GM10266 (cell line): ENCODE data around the gene SLC12A2.
A peak's percentile ranks its signal among the peaks of the same experiment; 100 is the strongest.

Experiments
- DNase-seq: peaks from one replicate; pipeline ENCODE4 v3.0.0; 2012; ENCODE audit errors: extremely low spot score
- CTCF ChIP-seq: IDR thresholded peaks from 2 replicates; pipeline ENCODE4 v1.5.1; 2012; ENCODE audit warnings: mild to moderate bottlenecking, low read depth; ENCODE audit not compliant: control insufficient read depth, insufficient read depth; ENCODE audit errors: missing control alignments

SLC12A2 gene

GRCh38 chr5:128082551-128083032, 974 bp upstream of the SLC12A2 start:
- TF ChIP-seq CTCF, result no peak
- DNase-seq, result no peak

GRCh38 chr5:128083811-128084227, 253 bp downstream of the SLC12A2 start:
- peak; percentile 86 for DNase-seq
- TF ChIP-seq CTCF, result peak; percentile 51

GRCh38 chr5:128084228-128085167, 932 bp downstream of the SLC12A2 start:
- DNase-seq, result peak; percentile 64
- no peak for TF ChIP-seq CTCF

- DNase-seq, result no peak
- no peak for TF ChIP-seq CTCF
These were observed 1.8 kb downstream of the SLC12A2 start for GRCh38 chr5:128085413-128085812.

- no peak for DNase-seq
- TF ChIP-seq CTCF, result no peak
These were observed 8.0 kb downstream of the SLC12A2 start for GRCh38 chr5:128091579-128091978.

GRCh38 chr5:128092144-128092543, 8.6 kb downstream of the SLC12A2 start:
- no peak for DNase-seq
- no peak for TF ChIP-seq CTCF

- no peak for DNase-seq
These were observed 9.8 kb downstream of the SLC12A2 start for GRCh38 chr5:128093368-128093767.

More at GRCh38 chr5:128093368-128093767, 9.8 kb downstream of the SLC12A2 start:
- TF ChIP-seq CTCF, result no peak
